ENCODE data around the gene NPHP4.

GRCh38 chr1:6007318-6008083, 15.3 kb upstream of the NPHP4 start:
- no peak for TF ChIP-seq GLIS3 (CRISPR knock-in tag; IDR thresholded peaks at IDR 0.05)
- TF ChIP-seq PATZ1 (CRISPR knock-in tag; IDR thresholded peaks at IDR 0.05; ENCODE audit: borderline replicate concordance), result no peak
- TF ChIP-seq TCF4 (CRISPR knock-in tag; IDR thresholded peaks at IDR 0.05; ENCODE audit: borderline replicate concordance), result no peak
- TF ChIP-seq SNAI2 (CRISPR knock-in tag; IDR thresholded peaks at IDR 0.05), result no peak
- no peak for TF ChIP-seq RARB (CRISPR knock-in tag; IDR thresholded peaks at IDR 0.05)
- no peak for TF ChIP-seq CREB5 (CRISPR knock-in tag; IDR thresholded peaks at IDR 0.05; ENCODE audit: low read depth)
- no peak for TF ChIP-seq ZC3H10 (CRISPR knock-in tag; IDR thresholded peaks at IDR 0.05)
- TF ChIP-seq ZFP3 (CRISPR knock-in tag; IDR thresholded peaks at IDR 0.05), result no peak
